Liver (tissue), 3 donors: Measurements from ENCODE around the gene ATP5F1D.
A peak's percentile ranks its signal among the peaks of the same experiment; 100 is the strongest.

Experiments
- ATF3 ChIP-seq: IDR thresholded peaks from 2 replicates; pipeline ENCODE4 v1.6.1; 2016; ENCODE audit warnings: antibody characterized with exemption
- CTCF ChIP-seq: fragments of 150-350 bp; IDR thresholded peaks from 2 replicates; pipeline ENCODE4 v1.5.1; 2017; ENCODE audit warnings: improper control_type of control experiment, low read depth, low read length; ENCODE audit not compliant: missing input control
- GABPA ChIP-seq, 2 donors: IDR thresholded peaks in 1 of 2; conservative IDR thresholded peaks in 1 of 2; 2 replicates each; pipeline ENCODE4 v1.6.1; 2016; ENCODE audit warnings: antibody characterized with exemption in 2 of 2, mild to moderate bottlenecking in 1 of 2, moderate library complexity in 1 of 2
- REST ChIP-seq: IDR thresholded peaks from 2 replicates; pipeline ENCODE4 v1.6.1; 2016; ENCODE audit warnings: antibody characterized with exemption, mild to moderate bottlenecking
- SP1 ChIP-seq: IDR thresholded peaks from 2 replicates; pipeline ENCODE4 v1.6.1; 2018; ENCODE audit warnings: antibody characterized with exemption, mild to moderate bottlenecking
- TAF1 ChIP-seq: conservative IDR thresholded peaks from 2 replicates; pipeline ENCODE4 v1.6.1; 2016; ENCODE audit warnings: antibody characterized with exemption, mild to moderate bottlenecking
- TF ChIP-seq, protein P1 (sequence below): IDR thresholded peaks from 2 replicates; pipeline ENCODE4 v1.6.1; 2016; ENCODE audit warnings: antibody characterized with exemption
- donor health status: healthy.
- donor health status: healthy.

GRCh38 chr19:1214862-1215731 lies 26.5 kb upstream of the ATP5F1D start:
- TF ChIP-seq REST (no peak), CTCF (no peak), GABPA (IDR thresholded peaks at IDR 0.05 in 1 of 2, conservative IDR thresholded peaks at IDR 0.05 in 1 of 2) (no peak), TAF1 (no peak), ATF3 (no peak), SP1 (peak; percentile 53)
- TF ChIP-seq, protein P1, sequence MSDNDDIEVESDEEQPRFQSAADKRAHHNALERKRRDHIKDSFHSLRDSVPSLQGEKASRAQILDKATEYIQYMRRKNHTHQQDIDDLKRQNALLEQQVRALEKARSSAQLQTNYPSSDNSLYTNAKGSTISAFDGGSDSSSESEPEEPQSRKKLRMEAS, result no peak
